GM18867 (cell line): ENCODE results near the gene PJVK.
"Not testable (repeated sequence)": the region's sequence is repeated elsewhere in the genome, so short reads cannot be mapped to it uniquely, and the experiment has no call there.

Experiments
- ATAC-seq: cut with Tn5 transposase; IDR thresholded peaks from one replicate; pipeline ENCODE4 v1.9.1; 2021; ENCODE audit warnings: mild to moderate bottlenecking, moderate library complexity; ENCODE audit not compliant: unreplicated experiment

The PJVK gene, protein sequence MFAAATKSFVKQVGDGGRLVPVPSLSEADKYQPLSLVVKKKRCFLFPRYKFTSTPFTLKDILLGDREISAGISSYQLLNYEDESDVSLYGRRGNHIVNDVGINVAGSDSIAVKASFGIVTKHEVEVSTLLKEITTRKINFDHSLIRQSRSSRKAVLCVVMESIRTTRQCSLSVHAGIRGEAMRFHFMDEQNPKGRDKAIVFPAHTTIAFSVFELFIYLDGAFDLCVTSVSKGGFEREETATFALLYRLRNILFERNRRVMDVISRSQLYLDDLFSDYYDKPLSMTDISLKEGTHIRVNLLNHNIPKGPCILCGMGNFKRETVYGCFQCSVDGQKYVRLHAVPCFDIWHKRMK

DNA sequence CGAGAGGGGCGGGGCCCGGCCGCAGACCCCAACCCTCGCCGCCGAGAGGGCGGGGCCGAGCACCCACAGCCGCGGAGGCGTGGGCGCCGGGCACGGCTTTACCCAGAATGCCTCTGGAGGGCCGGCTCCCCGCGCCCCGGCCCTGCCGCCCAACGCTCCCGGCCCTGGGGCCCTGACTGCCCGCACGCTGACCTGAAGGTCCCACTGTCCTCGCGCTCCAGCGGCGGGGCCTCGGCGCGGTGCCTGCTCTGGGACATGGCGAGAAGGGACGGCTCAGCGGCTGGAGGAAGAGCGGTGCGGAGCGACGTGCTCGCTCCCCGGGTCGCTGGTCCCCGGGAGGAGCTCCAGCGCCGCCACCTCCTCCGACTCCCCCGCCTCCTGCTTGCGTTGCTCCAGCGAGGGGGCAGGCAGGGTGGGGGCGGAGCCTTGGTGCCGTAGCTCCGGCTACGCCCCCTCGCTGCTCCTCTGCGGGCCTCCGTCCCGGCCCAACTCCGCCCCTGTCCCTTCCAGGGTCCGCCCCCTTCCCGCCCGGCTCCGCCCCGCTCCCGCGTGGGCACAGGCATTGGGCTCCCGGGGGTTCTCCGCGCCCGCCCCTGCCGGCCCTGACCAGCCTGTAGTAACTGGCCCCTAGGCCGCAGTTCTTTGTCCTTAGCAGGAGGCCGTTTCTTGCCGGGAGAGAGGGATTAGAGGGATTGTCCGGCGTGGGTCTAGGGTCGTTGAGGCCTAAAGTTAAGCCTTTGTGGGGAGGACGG, at the start of gene PJVK, which contains the start of gene PRKRA:
Gene PJVK, plus strand, starts transcription at position 605 of the 752 bp plus-strand sequence. CDS start 2,032 bp downstream, outside the sequence.
Gene PRKRA, minus strand, starts transcription at position 402 of the 752 bp plus-strand sequence. Its CDS starts 145 bp downstream, at position 257.
- ATAC-seq: peak; percentile 88

DNA sequence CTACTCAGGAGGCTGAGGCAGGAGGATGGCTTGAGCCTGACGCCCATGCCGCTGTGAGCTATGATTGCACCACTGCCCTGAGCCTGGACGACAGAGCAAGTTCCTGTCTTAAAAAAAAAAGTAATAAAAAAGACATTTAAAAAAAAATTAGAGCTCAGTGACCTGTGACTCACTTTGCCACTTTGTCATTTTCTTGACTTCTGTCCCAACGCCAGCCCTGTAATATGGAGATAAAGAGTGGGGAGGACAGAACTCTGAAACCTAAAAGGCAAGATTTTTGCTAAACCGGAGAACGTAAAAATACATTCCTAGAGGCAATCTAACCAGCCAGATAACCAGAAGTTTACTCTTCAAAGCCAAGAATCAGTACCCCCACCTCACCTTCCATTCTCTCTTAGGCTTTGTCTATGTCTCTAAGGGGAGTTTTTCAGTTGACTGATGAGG, 49.2 kb upstream of the PJVK start:
- ATAC-seq: no peak

DNA sequence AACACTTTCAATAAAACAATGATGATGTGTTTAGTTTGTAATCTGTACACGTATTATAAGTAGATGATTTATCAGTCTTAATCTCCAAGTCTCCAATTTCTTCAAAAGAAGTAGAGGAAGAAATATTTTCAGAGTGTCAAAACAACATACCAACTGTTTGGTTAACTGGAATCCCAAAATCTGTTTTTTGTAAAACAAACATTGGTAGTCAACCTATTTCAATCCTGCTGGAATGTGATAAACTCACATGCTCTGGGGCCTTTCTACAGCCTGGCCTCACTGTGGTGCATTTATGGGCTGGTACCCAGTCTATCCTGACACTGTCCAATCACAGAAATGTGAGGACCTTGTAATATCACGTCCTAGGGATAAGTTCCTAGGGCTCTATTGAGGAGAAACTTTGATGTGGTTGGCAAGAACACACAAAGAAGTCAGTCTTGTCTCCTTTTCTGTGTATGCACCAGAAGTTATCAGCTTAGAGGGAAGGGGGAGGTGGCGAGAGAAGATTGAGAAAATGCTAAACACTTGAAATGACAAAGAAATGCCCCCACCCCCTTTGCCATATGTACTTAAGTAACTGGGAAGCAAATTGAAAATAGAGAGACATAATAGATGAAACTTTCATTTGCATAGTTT, 47.4 kb upstream of the PJVK start:
- ATAC-seq: peak; percentile 32

DNA sequence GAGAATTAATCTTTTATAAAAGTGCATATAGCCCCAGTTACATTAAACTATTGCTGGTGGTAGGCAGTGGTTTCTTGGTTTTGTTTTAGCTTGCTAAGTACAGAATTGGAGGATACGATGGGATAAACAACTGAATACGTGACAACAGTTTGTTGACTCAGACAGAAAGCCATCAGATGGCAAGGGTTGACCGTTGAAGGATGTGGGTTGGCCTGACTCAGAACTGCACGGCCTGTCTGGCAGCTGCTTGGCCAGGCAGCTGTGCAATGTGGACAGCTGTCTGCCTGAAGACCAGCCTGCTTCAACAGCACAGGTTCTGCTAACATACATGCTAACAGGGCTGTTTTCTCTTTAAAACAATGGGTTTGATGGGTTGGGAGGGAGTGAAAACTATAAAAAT, 46.8 kb upstream of the PJVK start:
- peak; percentile 100 for ATAC-seq

DNA sequence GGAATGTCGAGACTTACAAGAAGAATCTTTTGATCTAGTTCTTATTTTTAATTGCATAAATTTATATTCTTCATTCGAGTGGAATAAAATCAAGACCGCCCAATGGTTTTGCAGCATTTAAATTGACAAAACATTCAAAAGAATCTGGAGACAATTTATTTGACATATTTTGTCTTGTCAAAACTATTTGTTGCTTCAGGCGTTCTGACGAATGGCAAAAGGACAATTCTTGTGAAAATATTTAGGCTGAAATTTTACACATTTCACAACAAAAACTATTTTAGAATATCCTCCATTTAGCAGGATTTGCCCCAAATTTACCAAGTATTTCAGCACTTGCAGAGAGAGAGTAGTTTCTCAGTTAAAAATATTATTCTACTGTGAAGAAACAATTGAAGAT, 41.9 kb upstream of the PJVK start:
- no peak for ATAC-seq

DNA sequence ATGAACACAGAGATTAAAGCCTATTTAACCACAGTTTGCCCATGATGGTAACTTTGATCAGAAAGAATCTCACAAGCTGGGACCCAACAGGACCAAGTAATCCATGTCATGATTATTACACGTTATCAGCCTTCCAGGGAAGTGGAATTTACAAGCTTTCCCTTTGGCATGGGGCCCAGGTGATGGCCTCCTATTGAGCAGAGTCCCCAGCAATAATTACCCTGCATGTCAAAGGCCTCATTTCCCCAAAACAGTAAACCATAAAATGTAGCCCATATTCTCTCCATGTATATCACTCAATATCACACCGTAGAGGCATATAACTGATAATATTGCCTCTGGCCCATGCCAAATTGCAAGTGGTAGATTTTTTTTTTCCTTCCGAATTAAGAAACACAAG, 39.1 kb upstream of the PJVK start:
- no peak for ATAC-seq

DNA sequence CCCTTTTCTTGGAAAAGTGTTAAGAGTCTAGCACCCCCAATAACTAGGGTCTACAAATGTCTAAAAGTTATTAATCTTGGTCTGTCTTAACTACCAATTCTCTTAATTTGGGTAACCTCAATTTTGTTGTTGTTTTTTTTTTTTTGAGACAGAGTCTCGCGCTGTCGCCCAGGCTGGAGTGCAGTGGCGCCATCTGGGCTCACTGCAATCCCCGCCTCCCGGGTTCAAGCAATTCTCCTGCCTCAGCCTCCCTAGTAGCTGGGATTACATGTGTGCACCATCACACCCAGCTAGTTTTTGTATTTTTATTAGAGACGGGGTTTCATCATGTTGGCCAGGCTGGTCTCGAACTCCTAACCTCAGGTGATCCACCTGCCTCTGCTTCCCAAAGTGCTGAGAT, 38.7 kb upstream of the PJVK start:
- ATAC-seq: not testable (repeated sequence)

DNA sequence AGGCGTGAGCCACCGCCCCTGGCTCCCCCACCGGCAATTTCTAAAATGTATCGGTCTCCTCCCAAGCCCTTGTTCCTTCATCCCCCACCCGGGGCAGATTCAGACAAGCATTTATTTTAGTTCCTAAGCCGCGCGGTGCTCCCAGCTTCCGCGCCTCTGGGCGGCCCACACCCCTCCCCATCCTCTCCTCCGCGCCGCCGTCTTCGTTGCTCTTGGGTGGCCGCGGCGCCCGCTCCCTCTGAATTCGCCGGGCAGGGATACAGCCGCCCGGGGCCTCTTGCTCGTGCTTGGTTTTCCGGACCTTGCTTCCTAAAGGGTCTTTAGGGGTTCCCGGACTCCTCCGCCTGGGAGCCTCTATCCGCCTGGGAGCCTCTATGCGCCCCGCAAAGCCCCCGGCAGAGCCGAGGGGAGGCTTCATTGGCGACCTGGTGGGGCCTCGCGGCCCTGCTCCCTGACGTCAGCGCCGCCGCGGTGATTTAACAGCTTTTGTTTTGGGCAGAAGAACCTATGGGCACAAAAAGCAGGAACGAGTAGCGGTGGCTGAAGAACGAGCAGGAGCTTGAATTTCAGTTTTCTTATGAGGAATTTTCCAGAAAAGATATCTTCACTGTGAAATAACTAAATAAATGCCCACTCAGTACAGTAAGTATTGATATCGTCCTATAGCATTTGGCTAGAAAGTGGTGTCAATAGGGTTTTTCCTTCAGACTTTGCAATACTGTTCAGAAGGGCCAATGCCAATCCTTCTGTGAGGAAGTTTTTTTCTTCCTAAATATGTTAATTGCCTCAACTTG, 37.5 kb upstream of the PJVK start:
- peak; percentile 83 for ATAC-seq

DNA sequence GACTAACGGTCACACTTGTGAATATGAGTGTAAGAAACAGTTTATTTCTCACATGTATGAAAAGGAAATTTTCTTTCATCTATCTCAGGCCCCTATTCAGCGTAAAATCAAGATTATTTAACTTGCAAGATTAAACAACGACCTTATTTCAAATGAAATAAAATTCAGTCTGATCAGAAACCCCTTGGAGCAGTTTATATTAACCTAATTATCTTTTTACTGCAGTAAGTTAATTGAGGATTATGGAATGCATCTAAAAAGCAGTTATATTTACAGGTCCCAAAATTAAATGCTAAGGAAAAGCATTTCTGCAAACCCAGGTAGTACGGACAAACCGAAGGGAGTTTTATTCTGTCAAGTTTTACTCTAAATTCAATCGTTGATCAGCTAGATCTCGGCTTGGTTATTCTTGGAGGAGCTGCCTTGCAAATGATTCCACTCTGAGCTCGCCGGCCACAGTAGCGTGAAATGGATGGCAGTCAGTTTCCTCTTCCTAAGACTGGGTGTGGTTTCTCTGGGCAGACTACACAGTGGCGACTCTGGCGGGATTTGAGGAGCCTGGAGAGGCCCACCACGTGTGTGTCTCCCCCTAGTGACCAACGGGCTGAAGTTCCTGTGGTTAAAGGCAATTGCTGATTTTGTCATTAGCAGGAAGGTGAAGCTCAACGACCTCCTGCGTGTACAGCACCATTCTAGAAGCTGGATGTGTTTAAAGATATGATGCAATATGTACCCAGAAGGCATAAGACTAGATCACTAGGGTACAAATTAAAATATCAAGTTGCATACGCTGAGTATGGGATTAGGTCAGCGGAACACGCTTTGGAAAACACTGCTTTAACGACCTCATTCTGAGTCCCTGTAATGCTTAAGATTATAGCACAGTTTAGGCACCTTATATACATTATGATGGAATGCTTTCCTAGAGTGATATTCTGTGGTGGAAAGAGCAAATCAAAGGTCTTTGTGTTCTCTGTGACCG, 36.6 kb upstream of the PJVK start:
- ATAC-seq: peak; percentile 79

DNA sequence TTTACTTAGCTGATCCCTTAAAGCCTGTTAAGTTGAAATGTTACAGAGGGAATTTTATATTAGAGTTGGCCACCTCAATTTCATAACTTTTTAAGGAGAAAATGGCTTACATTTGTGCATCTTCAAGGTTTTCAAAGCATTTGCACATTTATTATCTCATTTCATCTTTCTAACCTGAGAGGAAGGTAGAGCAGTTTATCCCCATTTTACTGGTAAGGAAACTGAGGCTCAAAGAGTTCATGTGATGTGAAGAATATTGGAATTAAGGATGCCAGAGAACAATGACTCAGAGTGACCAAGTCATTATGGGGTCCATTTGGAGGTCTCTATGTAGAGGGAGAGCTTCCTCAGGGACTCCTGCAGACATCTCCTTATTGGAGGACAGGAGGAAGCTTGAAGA, 35.2 kb upstream of the PJVK start:
- no peak for ATAC-seq

DNA sequence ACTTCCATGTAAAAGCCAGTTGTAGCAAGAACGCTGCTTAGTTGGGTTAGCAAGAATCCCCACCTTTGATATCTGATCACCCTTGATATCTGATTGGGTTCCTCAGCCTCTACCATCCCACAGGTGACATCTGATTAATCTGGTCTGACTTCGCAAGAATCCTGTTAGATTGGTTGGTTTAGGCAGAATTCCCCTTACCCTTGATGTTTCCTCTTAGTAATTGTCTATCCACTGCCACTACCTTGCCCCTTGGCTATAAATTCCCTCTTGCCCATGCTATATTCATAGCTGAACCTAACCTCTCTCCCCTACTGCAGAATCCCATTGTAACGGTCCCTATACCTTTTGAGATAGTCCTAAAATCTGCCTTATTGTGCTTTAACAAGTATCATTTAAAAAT, 33.3 kb upstream of the PJVK start:
- ATAC-seq: no peak

DNA sequence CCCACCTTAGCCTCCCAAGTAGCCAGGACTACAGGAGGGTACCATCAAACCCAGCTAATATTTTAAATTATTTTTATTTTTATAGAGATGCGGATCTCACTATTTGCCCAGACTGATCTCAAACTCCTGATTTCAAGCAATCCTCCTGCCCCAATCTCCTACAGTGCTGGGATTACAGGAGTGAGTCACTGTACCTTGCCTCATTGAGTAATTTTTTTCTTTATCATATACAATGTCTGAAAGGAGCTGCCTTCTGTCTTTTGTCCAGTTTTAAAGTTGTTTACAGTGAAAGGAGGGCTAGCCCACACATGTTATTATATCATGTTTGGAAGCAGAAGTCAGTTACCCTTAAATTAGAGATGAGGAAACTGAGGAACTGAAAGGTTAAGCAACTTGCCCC, 32.8 kb upstream of the PJVK start:
- ATAC-seq: no peak

DNA sequence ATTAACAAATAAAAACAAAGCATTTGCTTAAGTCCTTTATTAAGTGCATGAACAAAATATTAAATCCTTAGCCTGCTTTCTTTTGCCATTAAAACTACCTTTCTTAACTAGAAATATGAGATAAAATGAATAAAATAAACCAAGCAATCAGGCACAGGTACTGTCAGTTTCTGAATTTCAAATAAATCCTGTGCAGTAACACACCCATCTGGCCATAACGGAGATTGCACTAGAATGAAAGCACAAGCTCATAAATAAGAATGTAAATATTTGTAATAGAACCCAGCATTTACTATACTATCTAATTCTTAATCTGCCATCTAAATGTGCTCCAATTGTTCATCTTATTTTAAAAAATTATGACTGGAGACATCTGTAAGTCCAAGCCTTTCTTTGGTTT, 32.1 kb upstream of the PJVK start:
- ATAC-seq: peak; percentile 29

DNA sequence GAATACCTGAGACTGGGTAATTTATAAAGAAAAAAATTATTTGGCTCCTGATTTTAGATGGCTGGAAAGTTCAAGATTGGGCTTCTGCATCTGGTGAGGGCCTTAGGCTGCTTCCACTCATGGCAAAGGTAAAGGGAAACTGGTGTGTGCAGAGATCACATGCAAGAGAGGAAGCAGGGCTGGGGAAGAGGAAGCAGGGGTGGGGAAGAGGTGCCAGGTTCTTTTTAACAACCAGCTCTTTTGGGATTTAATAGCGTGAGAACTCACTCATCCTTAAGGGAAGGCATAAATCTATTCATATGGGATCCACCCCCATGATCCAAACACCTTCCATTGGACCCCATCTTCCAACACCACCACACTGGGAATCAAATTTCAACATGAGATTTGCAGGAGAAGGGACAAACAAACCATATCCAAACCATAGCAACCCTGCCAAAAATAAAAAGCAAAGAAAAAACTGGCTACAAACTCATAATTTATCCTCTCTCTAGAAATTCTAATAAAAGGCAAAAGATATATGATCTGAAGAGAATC, 30.6 kb upstream of the PJVK start:
- no peak for ATAC-seq

DNA sequence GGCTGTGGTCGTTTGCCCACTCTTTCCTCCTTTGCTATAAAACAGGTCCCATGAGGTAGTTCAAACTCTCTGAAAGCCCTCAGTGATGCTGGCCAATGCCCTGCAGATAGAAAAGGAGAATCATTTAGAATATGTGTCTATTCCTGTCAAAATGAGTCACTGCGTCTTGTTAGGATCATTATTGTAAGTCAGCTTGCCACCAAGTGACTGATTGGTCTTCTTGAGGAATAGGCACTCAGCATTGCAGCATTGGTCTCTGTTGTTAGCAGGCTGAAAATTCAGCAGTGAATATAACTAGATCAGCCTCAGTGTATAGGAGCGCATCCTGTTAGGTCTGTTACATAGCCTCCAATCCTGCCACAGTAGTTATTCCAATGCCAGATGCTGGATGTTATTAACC, 29.1 kb upstream of the PJVK start:
- no peak for ATAC-seq

DNA sequence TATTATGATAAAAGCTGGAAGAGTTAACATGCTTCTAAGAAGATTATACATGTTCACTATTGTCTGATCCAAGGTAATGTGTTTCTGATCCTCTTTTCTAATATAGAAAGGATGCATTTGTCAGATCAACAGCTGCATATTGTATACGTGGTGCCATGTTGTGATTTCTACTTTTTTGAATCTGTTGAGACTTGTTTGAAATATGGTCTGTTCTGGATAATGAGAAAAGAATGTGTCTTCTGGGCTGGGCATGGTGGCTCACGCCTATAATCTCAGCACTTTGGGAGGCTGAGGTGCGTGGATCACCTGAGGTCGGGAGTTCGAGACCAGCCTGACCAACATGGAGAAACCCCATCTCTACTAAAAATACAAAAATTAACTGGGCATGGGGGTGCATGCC, 27.4 kb upstream of the PJVK start:
- ATAC-seq: not testable (repeated sequence)

DNA sequence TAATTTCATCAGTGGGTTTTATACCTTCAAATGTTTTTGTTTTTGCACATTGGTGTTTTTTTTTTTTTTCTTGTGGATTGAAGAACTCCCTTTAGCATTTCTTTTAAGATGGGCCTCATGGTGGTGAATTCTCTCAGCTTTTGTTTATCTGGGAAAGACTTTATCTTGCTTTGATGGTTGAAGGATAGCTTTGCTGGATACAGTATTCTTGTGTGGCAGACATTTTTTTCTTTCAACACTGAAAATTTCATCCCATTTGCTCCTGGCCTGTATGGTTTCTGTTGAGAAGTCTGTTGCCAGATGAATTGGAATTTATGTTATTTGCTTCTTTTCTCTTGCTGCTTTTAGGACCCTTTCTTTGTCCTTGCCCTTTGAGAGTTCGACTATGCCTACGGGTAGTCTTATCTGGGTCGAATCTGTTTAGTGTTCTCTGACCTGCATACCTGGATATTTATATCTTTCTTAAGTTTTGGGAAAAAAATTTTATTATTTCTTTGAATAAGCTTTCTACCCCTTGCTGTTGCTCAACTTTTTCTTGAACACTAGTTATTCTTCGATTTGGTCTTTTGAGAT, 25.8 kb upstream of the PJVK start:
- no peak for ATAC-seq

DNA sequence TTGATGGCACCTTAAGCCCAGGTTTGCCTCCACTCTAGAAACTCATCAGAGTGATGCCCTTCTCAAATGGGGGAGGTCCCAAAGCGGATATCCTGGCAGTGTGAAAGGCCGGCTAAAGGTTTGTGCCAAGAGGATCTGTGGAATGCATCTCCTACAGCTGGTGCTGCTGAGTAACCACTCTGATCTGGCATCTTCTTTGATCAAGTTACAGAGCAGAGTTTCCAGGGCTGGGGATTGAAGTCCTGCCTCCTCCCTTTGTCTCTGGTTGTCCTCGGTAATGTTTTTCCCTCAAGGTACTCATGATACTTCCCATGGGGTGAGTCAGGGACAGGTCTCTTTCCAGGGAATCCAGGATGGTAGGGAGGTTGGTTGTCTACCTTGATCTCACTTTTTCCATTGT, 24.8 kb upstream of the PJVK start:
- ATAC-seq: no peak

DNA sequence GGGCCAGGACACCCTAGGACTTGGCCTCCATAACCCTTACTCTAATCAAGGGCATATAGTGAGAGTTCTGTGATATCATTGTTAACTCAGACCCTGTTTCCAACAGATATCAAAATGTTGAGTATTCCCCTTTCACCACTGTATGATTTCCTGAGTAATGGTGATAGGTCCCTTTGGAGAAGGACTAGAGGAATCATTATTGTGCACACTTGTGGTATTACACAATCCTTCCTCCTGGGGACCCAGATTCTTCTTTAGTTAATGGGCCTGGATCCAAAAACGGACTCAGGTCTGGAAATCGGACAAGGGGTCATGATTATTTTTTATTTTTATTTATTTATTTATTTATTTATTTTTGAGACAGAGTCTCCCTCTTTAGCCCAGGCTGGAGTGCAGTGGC, 23.7 kb upstream of the PJVK start:
- no peak for ATAC-seq
